ENCODE measurements around the gene TSSC4. TPM values are rescaled to one million over a fixed set of nuclear protein-coding genes. Genes with fewer than 3 reads are reported as not detected.
A peak's percentile ranks its signal among the peaks of the same experiment; 100 is the strongest.

The TSSC4 gene
- total and polyA plus RNA-seq, 2 of the 13 experiments (the other 11 are each of a cell fraction or from before 2014, with no cell fraction given): 16.2 to 58.6 TPM

DNA sequence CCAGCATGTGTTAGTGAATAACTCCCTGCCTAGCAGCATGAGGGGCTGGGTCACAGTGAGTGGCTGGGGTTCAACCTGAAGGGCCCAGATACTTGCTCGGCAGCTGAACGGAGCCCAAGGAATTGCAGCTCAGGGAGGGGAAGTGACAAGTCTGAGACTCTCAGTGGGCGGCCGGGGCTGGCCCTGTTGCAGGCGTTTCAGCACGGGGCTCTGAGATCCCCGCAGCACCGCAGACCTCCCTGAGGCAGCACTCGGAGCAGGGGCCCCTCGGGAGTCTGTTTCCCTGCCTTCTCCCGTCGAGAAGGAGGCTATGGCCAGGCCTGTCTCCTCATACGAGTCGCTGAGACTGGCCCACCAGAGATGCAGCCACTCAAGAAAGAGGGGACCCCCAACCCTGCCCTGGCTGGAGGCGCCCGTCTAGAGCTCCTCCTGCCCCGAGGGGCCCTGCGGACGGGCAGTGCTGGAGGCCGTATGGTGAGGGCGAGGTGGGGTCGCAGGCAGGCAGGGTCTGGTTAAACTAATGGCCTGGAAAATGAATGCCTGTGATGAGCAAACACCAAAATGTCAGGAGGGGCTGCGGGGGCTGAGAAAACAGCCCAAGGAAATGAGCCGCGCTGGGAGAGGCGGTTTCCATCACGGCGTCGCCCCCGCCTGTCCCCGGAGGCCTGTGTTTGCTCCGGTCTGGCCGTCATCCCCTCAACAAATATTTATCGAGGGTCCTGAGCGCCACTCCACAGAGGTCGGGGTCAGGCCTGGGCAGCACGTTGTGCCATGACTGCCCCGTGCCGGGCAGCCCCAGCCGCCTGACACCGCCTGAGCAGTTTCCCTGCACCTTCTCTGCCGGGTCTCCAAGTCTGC, 9.3 kb downstream of the TSSC4 start (continued):
- TF ChIP-seq, protein P1, sequence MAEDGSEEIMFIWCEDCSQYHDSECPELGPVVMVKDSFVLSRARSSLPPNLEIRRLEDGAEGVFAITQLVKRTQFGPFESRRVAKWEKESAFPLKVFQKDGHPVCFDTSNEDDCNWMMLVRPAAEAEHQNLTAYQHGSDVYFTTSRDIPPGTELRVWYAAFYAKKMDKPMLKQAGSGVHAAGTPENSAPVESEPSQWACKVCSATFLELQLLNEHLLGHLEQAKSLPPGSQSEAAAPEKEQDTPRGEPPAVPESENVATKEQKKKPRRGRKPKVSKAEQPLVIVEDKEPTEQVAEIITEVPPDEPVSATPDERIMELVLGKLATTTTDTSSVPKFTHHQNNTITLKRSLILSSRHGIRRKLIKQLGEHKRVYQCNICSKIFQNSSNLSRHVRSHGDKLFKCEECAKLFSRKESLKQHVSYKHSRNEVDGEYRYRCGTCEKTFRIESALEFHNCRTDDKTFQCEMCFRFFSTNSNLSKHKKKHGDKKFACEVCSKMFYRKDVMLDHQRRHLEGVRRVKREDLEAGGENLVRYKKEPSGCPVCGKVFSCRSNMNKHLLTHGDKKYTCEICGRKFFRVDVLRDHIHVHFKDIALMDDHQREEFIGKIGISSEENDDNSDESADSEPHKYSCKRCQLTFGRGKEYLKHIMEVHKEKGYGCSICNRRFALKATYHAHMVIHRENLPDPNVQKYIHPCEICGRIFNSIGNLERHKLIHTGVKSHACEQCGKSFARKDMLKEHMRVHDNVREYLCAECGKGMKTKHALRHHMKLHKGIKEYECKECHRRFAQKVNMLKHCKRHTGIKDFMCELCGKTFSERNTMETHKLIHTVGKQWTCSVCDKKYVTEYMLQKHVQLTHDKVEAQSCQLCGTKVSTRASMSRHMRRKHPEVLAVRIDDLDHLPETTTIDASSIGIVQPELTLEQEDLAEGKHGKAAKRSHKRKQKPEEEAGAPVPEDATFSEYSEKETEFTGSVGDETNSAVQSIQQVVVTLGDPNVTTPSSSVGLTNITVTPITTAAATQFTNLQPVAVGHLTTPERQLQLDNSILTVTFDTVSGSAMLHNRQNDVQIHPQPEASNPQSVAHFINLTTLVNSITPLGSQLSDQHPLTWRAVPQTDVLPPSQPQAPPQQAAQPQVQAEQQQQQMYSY (CRISPR knock-in tag; IDR thresholded peaks at IDR 0.05): no peak
- TF ChIP-seq, protein P2, sequence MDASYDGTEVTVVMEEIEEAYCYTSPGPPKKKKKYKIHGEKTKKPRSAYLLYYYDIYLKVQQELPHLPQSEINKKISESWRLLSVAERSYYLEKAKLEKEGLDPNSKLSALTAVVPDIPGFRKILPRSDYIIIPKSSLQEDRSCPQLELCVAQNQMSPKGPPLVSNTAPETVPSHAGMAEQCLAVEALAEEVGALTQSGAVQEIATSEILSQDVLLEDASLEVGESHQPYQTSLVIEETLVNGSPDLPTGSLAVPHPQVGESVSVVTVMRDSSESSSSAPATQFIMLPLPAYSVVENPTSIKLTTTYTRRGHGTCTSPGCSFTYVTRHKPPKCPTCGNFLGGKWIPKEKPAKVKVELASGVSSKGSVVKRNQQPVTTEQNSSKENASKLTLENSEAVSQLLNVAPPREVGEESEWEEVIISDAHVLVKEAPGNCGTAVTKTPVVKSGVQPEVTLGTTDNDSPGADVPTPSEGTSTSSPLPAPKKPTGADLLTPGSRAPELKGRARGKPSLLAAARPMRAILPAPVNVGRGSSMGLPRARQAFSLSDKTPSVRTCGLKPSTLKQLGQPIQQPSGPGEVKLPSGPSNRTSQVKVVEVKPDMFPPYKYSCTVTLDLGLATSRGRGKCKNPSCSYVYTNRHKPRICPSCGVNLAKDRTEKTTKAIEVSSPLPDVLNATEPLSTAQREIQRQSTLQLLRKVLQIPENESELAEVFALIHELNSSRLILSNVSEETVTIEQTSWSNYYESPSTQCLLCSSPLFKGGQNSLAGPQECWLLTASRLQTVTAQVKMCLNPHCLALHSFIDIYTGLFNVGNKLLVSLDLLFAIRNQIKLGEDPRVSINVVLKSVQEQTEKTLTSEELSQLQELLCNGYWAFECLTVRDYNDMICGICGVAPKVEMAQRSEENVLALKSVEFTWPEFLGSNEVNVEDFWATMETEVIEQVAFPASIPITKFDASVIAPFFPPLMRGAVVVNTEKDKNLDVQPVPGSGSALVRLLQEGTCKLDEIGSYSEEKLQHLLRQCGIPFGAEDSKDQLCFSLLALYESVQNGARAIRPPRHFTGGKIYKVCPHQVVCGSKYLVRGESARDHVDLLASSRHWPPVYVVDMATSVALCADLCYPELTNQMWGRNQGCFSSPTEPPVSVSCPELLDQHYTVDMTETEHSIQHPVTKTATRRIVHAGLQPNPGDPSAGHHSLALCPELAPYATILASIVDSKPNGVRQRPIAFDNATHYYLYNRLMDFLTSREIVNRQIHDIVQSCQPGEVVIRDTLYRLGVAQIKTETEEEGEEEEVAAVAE (CRISPR knock-in tag; IDR thresholded peaks at IDR 0.05; ENCODE audit: borderline replicate concordance): no peak
- TF ChIP-seq HDAC2 (CRISPR knock-in tag; IDR thresholded peaks at IDR 0.05): peak; percentile 74
- TF ChIP-seq, protein P3, sequence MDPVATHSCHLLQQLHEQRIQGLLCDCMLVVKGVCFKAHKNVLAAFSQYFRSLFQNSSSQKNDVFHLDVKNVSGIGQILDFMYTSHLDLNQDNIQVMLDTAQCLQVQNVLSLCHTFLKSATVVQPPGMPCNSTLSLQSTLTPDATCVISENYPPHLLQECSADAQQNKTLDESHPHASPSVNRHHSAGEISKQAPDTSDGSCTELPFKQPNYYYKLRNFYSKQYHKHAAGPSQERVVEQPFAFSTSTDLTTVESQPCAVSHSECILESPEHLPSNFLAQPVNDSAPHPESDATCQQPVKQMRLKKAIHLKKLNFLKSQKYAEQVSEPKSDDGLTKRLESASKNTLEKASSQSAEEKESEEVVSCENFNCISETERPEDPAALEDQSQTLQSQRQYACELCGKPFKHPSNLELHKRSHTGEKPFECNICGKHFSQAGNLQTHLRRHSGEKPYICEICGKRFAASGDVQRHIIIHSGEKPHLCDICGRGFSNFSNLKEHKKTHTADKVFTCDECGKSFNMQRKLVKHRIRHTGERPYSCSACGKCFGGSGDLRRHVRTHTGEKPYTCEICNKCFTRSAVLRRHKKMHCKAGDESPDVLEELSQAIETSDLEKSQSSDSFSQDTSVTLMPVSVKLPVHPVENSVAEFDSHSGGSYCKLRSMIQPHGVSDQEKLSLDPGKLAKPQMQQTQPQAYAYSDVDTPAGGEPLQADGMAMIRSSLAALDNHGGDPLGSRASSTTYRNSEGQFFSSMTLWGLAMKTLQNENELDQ (CRISPR knock-in tag; IDR thresholded peaks at IDR 0.05; ENCODE audit: borderline replicate concordance): no peak
- TF ChIP-seq MTF1 (CRISPR knock-in tag; IDR thresholded peaks at IDR 0.05): no peak
- TF ChIP-seq, protein P4, sequence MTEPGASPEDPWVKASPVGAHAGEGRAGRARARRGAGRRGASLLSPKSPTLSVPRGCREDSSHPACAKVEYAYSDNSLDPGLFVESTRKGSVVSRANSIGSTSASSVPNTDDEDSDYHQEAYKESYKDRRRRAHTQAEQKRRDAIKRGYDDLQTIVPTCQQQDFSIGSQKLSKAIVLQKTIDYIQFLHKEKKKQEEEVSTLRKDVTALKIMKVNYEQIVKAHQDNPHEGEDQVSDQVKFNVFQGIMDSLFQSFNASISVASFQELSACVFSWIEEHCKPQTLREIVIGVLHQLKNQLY (CRISPR knock-in tag; IDR thresholded peaks at IDR 0.05): peak; percentile 82
- TF ChIP-seq NR2F6 (IDR thresholded peaks at IDR 0.05): peak; percentile 85
- peak; percentile 95 for TF ChIP-seq NR2F6 (CRISPR knock-in tag; IDR thresholded peaks at IDR 0.05)
- TF ChIP-seq SCMH1 (CRISPR knock-in tag; IDR thresholded peaks at IDR 0.05; ENCODE audit: borderline replicate concordance): no peak
- TF ChIP-seq CBX5 (CRISPR knock-in tag; IDR thresholded peaks at IDR 0.05; ENCODE audit: borderline replicate concordance): peak; percentile 51; the same call in 1 of the 2 replicates
- TF ChIP-seq KLF6 (CRISPR knock-in tag; IDR thresholded peaks at IDR 0.05): no peak
- TF ChIP-seq AHR (CRISPR knock-in tag; IDR thresholded peaks at IDR 0.05): no peak
- peak; percentile 64; the same call in 1 of the 2 replicates for TF ChIP-seq KDM5B (CRISPR knock-in tag; IDR thresholded peaks at IDR 0.05; ENCODE audit: borderline replicate concordance)
- TF ChIP-seq, protein P5, sequence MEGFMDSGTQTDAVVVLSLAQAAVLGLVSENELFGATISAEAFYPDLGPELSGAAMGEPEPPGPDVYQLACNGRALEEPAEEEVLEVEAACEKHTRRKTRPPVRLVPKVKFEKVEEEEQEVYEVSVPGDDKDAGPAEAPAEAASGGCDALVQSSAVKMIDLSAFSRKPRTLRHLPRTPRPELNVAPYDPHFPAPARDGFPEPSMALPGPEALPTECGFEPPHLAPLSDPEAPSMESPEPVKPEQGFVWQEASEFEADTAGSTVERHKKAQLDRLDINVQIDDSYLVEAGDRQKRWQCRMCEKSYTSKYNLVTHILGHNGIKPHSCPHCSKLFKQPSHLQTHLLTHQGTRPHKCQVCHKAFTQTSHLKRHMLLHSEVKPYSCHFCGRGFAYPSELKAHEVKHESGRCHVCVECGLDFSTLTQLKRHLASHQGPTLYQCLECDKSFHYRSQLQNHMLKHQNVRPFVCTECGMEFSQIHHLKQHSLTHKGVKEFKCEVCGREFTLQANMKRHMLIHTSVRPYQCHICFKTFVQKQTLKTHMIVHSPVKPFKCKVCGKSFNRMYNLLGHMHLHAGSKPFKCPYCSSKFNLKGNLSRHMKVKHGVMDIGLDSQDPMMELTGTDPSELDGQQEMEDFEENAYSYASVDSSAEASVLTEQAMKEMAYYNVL (CRISPR knock-in tag; IDR thresholded peaks at IDR 0.05; ENCODE audit: borderline replicate concordance): peak; percentile 56; the same call in 1 of the 2 replicates
- TF ChIP-seq SIN3B (IDR thresholded peaks at IDR 0.05; ENCODE audit: low read length): no peak
- 0 out of 2 replicates have a peak, but pooled peaks have one; percentile 40 for TF ChIP-seq NR2C2 (CRISPR knock-in tag; IDR thresholded peaks at IDR 0.05; ENCODE audit: borderline replicate concordance)

All from HepG2 (cell line).